SK-N-SH treated with all-trans-retinoic acid at 6 μM for 48 hours (cell line): Measurements from ENCODE around the gene ST3GAL5.
A peak's percentile ranks its signal among the peaks of the same experiment; 100 is the strongest.

Experiments
- ATAC-seq: fragments of 200-7000 bp; cut with Tn5 transposase; 3 replicates; pipeline ENCODE4 v1.9.1; 2020; ENCODE audit warnings: mild to moderate bottlenecking, moderate library complexity
- ARNTL ChIP-seq: fragments of 450-650 bp; formaldehyde crosslinking; IDR thresholded peaks from 2 replicates; pipeline ENCODE4 v1.5.0; 2020; ENCODE audit warnings: low read depth, mild to moderate bottlenecking, moderate library complexity, borderline replicate concordance
- BACH2 ChIP-seq: fragments of 250-450 bp; sonication (Bioruptor Pico); IDR thresholded peaks from 2 replicates; pipeline ENCODE4 v1.9.0; 2021; ENCODE audit warnings: mild to moderate bottlenecking, borderline replicate concordance
- CREB5 ChIP-seq: fragments of 250-450 bp; sonication (Bioruptor Pico); IDR thresholded peaks from 2 replicates; pipeline ENCODE4 v1.5.1; 2020; ENCODE audit warnings: low read depth, mild to moderate bottlenecking, moderate library complexity
- CSDC2 ChIP-seq: fragments of 250-450 bp; sonication (Bioruptor Pico); IDR thresholded peaks from 2 replicates; pipeline ENCODE4 v1.5.0; 2020; ENCODE audit warnings: mild to moderate bottlenecking, moderate library complexity
- ESRRG ChIP-seq: fragments of 250-450 bp; sonication (Bioruptor Pico); IDR thresholded peaks from 2 replicates; pipeline ENCODE4 v1.6.1; 2021; ENCODE audit warnings: mild to moderate bottlenecking
- GLIS3 ChIP-seq: fragments of 250-450 bp; sonication (Bioruptor Pico); IDR thresholded peaks from 2 replicates; pipeline ENCODE4 v1.5.0; 2020; ENCODE audit warnings: mild to moderate bottlenecking, moderate library complexity
- ISL1 ChIP-seq: fragments of 250-450 bp; sonication (Bioruptor Pico); IDR thresholded peaks from 2 replicates; pipeline ENCODE4 v2.1.2; 2022; ENCODE audit warnings: mild to moderate bottlenecking, moderate library complexity
- OSR1 ChIP-seq: fragments of 250-450 bp; sonication (Bioruptor Pico); IDR thresholded peaks from 2 replicates; pipeline ENCODE4 v1.8.0; 2022; ENCODE audit warnings: moderate library complexity, mild to moderate bottlenecking, inconsistent platforms
- PATZ1 ChIP-seq: fragments of 250-450 bp; sonication (Bioruptor Pico); IDR thresholded peaks from 2 replicates; pipeline ENCODE4 v1.8.0; 2020; ENCODE audit warnings: mild to moderate bottlenecking, moderate library complexity, borderline replicate concordance
- POU6F1 ChIP-seq: fragments of 250-450 bp; sonication (Bioruptor Pico); IDR thresholded peaks from 2 replicates; pipeline ENCODE4 v1.8.0; 2021; ENCODE audit warnings: low read depth, mild to moderate bottlenecking, moderate library complexity, borderline replicate concordance
- PPARA ChIP-seq: fragments of 250-450 bp; sonication (Bioruptor Pico); IDR thresholded peaks from 2 replicates; pipeline ENCODE4 v1.5.0; 2020; ENCODE audit warnings: mild to moderate bottlenecking, borderline replicate concordance
- RARB ChIP-seq: fragments of 250-450 bp; sonication (Bioruptor Pico); IDR thresholded peaks from 2 replicates; pipeline ENCODE4 v1.8.0; 2021; ENCODE audit warnings: mild to moderate bottlenecking, moderate library complexity
- SNAI2 ChIP-seq: fragments of 250-450 bp; sonication (Bioruptor Pico); IDR thresholded peaks from 2 replicates; pipeline ENCODE4 v1.5.0; 2020; ENCODE audit warnings: mild to moderate bottlenecking, moderate library complexity
- TCF4 ChIP-seq: fragments of 250-450 bp; sonication (Bioruptor Pico); IDR thresholded peaks from 2 replicates; pipeline ENCODE4 v1.8.0; 2021; ENCODE audit warnings: mild to moderate bottlenecking, moderate library complexity, borderline replicate concordance
- TSHZ2 ChIP-seq: fragments of 250-450 bp; sonication (Bioruptor Pico); IDR thresholded peaks from 2 replicates; pipeline ENCODE4 v1.5.0; 2020; ENCODE audit warnings: mild to moderate bottlenecking, moderate library complexity
- ZC3H10 ChIP-seq: fragments of 250-450 bp; sonication (Bioruptor Pico); IDR thresholded peaks from 2 replicates; pipeline ENCODE4 v1.5.1; 2021; ENCODE audit warnings: mild to moderate bottlenecking, moderate library complexity
- ZFP3 ChIP-seq: fragments of 250-450 bp; sonication (Bioruptor Pico); IDR thresholded peaks from 2 replicates; pipeline ENCODE4 v1.5.0; 2020; ENCODE audit warnings: mild to moderate bottlenecking, moderate library complexity
- ZFP30 ChIP-seq: fragments of 450-650 bp; formaldehyde crosslinking; IDR thresholded peaks from 2 replicates; pipeline ENCODE4 v1.5.0; 2022; ENCODE audit warnings: mild to moderate bottlenecking, moderate library complexity
- ZNF565 ChIP-seq: fragments of 450-650 bp; formaldehyde crosslinking; conservative IDR thresholded peaks from 2 replicates; pipeline ENCODE4 v1.5.0; 2020; ENCODE audit warnings: low read depth, mild to moderate bottlenecking, moderate library complexity
- ZNF70 ChIP-seq: fragments of 450-650 bp; formaldehyde crosslinking; IDR thresholded peaks from 2 replicates; pipeline ENCODE4 v1.5.0; 2020; ENCODE audit warnings: mild to moderate bottlenecking, moderate library complexity
- ZNF8 ChIP-seq: fragments of 450-650 bp; formaldehyde crosslinking; IDR thresholded peaks from 2 replicates; pipeline ENCODE4 v1.5.0; 2020; ENCODE audit warnings: mild to moderate bottlenecking, moderate library complexity

Gene ST3GAL5

GRCh38 chr2:85801871-85802270, 86.9 kb downstream of the ST3GAL5 start (continued):
- no peak for TF ChIP-seq ARNTL (CRISPR knock-in tag)
- no peak for TF ChIP-seq CREB5 (CRISPR knock-in tag)
- no peak for TF ChIP-seq ZNF8 (CRISPR knock-in tag)
- no peak for TF ChIP-seq CSDC2

- TF ChIP-seq PATZ1: no peak
- TF ChIP-seq ISL1: no peak
- no peak for TF ChIP-seq BACH2 (CRISPR knock-in tag)
- TF ChIP-seq SNAI2 (CRISPR knock-in tag): no peak
- no peak for TF ChIP-seq POU6F1 (CRISPR knock-in tag)
- no peak for TF ChIP-seq ZFP30 (CRISPR knock-in tag)
- no peak for TF ChIP-seq OSR1
- no peak for TF ChIP-seq ESRRG (CRISPR knock-in tag)
- no peak for TF ChIP-seq TCF4 (CRISPR knock-in tag)
- no peak for TF ChIP-seq ZNF70 (CRISPR knock-in tag)
- TF ChIP-seq RARB (CRISPR knock-in tag): no peak
- no peak for TF ChIP-seq CSDC2
- no peak for TF ChIP-seq ARNTL (CRISPR knock-in tag)
- no peak for TF ChIP-seq ZNF8 (CRISPR knock-in tag)
- TF ChIP-seq ZC3H10 (CRISPR knock-in tag): no peak
- no peak for TF ChIP-seq TSHZ2 (CRISPR knock-in tag)
- no peak for ATAC-seq
These were observed 88.2 kb downstream of the ST3GAL5 start for GRCh38 chr2:85800586-85800985.

GRCh38 chr2:85799215-85799956, 89.4 kb downstream of the ST3GAL5 start:
- ATAC-seq: peak; percentile 36
- TF ChIP-seq GLIS3 (CRISPR knock-in tag) (no peak), ZFP3 (CRISPR knock-in tag) (no peak), ARNTL (CRISPR knock-in tag) (no peak), SNAI2 (CRISPR knock-in tag) (no peak), PPARA (no peak), ESRRG (CRISPR knock-in tag) (no peak), ZNF70 (CRISPR knock-in tag) (no peak), ZNF565 (CRISPR knock-in tag) (no peak), TCF4 (CRISPR knock-in tag) (no peak), BACH2 (CRISPR knock-in tag) (no peak), CREB5 (CRISPR knock-in tag) (no peak), POU6F1 (CRISPR knock-in tag) (no peak), RARB (CRISPR knock-in tag) (no peak), ZC3H10 (CRISPR knock-in tag) (no peak), TSHZ2 (CRISPR knock-in tag) (no peak), ZNF8 (CRISPR knock-in tag) (no peak), CSDC2 (no peak)
